Breast epithelium (tissue), 3 donors: ENCODE results near the gene IQSEC2.

ENCODE experiments used
- POLR2AphosphoS5 ChIP-seq, 3 donors: sonication (generic); formaldehyde crosslinking; IDR thresholded peaks; one replicate each; pipeline ENCODE4 v1.6.1; 2017; ENCODE audit warnings: antibody characterized with exemption in 3 of 3
- TF ChIP-seq, protein P1 (sequence below), 3 donors: fragments of 450-650 bp; IDR thresholded peaks; one replicate each; pipeline ENCODE4 v1.5.1; 2016 to 2017; ENCODE audit warnings: antibody characterized with exemption in 3 of 3, mild to moderate bottlenecking in 3 of 3, moderate library complexity in 3 of 3

GRCh38 chrX:53321230-53321942 is 40.0 kb upstream of the IQSEC2 start:
- TF ChIP-seq, protein P1, sequence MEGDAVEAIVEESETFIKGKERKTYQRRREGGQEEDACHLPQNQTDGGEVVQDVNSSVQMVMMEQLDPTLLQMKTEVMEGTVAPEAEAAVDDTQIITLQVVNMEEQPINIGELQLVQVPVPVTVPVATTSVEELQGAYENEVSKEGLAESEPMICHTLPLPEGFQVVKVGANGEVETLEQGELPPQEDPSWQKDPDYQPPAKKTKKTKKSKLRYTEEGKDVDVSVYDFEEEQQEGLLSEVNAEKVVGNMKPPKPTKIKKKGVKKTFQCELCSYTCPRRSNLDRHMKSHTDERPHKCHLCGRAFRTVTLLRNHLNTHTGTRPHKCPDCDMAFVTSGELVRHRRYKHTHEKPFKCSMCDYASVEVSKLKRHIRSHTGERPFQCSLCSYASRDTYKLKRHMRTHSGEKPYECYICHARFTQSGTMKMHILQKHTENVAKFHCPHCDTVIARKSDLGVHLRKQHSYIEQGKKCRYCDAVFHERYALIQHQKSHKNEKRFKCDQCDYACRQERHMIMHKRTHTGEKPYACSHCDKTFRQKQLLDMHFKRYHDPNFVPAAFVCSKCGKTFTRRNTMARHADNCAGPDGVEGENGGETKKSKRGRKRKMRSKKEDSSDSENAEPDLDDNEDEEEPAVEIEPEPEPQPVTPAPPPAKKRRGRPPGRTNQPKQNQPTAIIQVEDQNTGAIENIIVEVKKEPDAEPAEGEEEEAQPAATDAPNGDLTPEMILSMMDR (IDR thresholded peaks at IDR 0.05), result no peak
- TF ChIP-seq POLR2AphosphoS5 (IDR thresholded peaks at IDR 0.05), result no peak
